ENCODE data around the gene DEFB128. TPM values are rescaled to one million over a fixed set of nuclear protein-coding genes. Genes with fewer than 3 reads are reported as not detected.

DEFB128 gene
- not detected in 2 replicates for total RNA-seq

DNA sequence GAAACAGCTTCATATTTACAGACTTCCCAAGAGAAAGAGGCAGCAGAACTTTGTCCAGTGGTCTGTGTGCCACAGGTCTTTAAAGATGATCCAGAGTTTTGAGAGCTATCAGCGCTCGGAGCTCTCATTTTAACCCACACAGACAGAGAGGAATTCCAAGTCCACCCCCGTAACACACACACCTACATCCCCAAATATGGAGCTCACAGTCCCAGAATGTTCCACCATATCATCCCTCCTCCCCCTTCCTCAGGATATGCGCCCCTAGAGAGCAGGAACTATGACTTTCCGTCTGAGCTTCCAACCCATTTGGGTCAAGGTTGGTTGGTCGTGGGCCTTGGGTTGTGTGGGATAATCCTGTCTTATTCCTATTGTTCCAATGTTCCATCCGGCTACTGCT is at the start of gene DEFB128:
Gene DEFB128 (minus strand): TSS at position 101 of the 400 bp plus-strand sequence. CDS start 88 bp downstream, at position 13.

GRCh38 chr20:226958-227357 is 37.4 kb upstream of the DEFB128 start, which contains the start of gene DEFB129:
Gene DEFB129 (plus strand): TSS chr20:227258. CDS start chr20:227289, 31 bp downstream.

DNA sequence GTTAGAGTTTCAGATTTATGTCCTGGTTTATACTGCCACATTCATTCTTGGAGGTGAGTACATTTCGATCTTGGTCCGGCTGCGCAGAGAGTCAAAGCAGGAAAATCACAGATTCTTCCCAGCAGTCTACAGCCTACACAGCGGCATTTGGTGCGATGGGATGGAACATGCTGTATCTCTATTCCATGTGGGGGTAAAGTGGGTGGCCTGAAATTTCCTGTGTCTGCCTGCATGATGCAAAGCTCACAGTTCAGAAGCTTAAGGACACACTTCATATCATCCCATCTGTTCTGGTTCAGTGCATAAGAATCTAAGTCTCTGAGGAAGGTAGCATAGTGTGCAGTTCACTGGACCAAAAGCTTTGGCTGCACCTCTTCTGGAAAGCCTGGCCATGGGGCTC is 32.4 kb downstream of the DEFB128 start, which contains the start of gene DEFB127:
Gene DEFB127 (plus strand): TSS at position 301 of the 400 bp plus-strand sequence. CDS start 91 bp downstream, at position 392.

GRCh38 chr20:142290-142689 is 47.2 kb downstream of the DEFB128 start, which contains the start of gene DEFB126:
Gene DEFB126 (plus strand): TSS chr20:142590. CDS start chr20:142629, 39 bp downstream.

Other genes with a start within 250 kb of the DEFB128 start
- not detected in 2 replicates for gene DEFB125, start 102.0 kb downstream of the DEFB128 start, total RNA-seq
- not detected in 2 replicates for gene DEFB126, start 47.1 kb downstream of the DEFB128 start, total RNA-seq
- not detected in 2 replicates for gene DEFB127, start 32.3 kb downstream of the DEFB128 start, total RNA-seq
- not detected in 2 replicates for gene DEFB129, start 37.5 kb upstream of the DEFB128 start, total RNA-seq
- gene DEFB132, start 68.0 kb upstream of the DEFB128 start, total RNA-seq: not detected in 2 replicates
- 3.9 and 4.1 TPM in 2 replicates for gene C20orf96, start 101.0 kb upstream of the DEFB128 start, total RNA-seq
- gene ZCCHC3, start 107.9 kb upstream of the DEFB128 start, total RNA-seq: 9.6 and 11.3 TPM in 2 replicates
- 4.8 and 8.9 TPM in 2 replicates for gene SOX12, start 135.8 kb upstream of the DEFB128 start, total RNA-seq
- gene NRSN2, start 157.4 kb upstream of the DEFB128 start, total RNA-seq: 24.9 and 40.3 TPM in 2 replicates
- 45.9 and 69.5 TPM in 2 replicates for gene TRIB3, start 191.0 kb upstream of the DEFB128 start, total RNA-seq
- 65.0 and 82.0 TPM in 2 replicates for gene RBCK1, start 218.6 kb upstream of the DEFB128 start, total RNA-seq

Data from smooth muscle cell of the umbilical artery (primary cell).